HepG2 (cell line): ENCODE measurements around the gene CCDC77. TPM values are rescaled to one million over a fixed set of nuclear protein-coding genes. Genes with fewer than 3 reads are reported as not detected.

Experiments
- ETS1 ChIP-seq: sonication (generic); formaldehyde crosslinking; IDR thresholded peaks from 2 replicates; pipeline ENCODE4 v1.4.0; 2020; ENCODE audit warnings: missing genetic modification reagents
- ETV6 ChIP-seq: sonication (generic); formaldehyde crosslinking; conservative IDR thresholded peaks from 2 replicates; pipeline ENCODE4 v1.4.0; 2020; ENCODE audit warnings: missing genetic modification reagents
- GATAD2A ChIP-seq: IDR thresholded peaks from 2 replicates; pipeline ENCODE4 v1.6.1; 2016
- KAT2B ChIP-seq: fragments of 150-350 bp; IDR thresholded peaks from 2 replicates; pipeline ENCODE4 v1.6.1; 2014; ENCODE audit warnings: low read depth, low read length, borderline replicate concordance
- MTA1 ChIP-seq: sonication (generic); formaldehyde crosslinking; IDR thresholded peaks from 2 replicates; pipeline ENCODE4 v1.4.0; 2020; ENCODE audit warnings: missing genetic modification reagents, mild to moderate bottlenecking, borderline replicate concordance
- PREB ChIP-seq: sonication (generic); formaldehyde crosslinking; IDR thresholded peaks from 2 replicates; pipeline ENCODE4 v1.4.0; 2020; ENCODE audit warnings: missing genetic modification reagents
- SIX4 ChIP-seq: sonication (generic); formaldehyde crosslinking; IDR thresholded peaks from 2 replicates; pipeline ENCODE4 v1.4.0; 2020; ENCODE audit warnings: missing genetic modification reagents
- TEAD3 ChIP-seq: optimal IDR thresholded peaks from 2 replicates; pipeline ENCODE3; 2016; ENCODE audit warnings: borderline replicate concordance
- TP53 ChIP-seq: sonication (generic); formaldehyde crosslinking; conservative IDR thresholded peaks from 2 replicates; pipeline ENCODE4 v1.4.0; 2020; ENCODE audit warnings: missing genetic modification reagents
- U2AF2 ChIP-seq: fragments of 200-400 bp; formaldehyde crosslinking; IDR thresholded peaks from 2 replicates; pipeline ENCODE4 v1.6.1; 2017; ENCODE audit warnings: low read depth, mild to moderate bottlenecking, low read length
- ZBTB21 ChIP-seq: sonication (generic); formaldehyde crosslinking; IDR thresholded peaks from 2 replicates; pipeline ENCODE4 v1.4.0; 2020; ENCODE audit warnings: missing genetic modification reagents
- ZFP36L2 ChIP-seq: sonication (generic); formaldehyde crosslinking; IDR thresholded peaks from 2 replicates; pipeline ENCODE4 v1.4.0; 2020; ENCODE audit warnings: missing genetic modification reagents
- ZNF17 ChIP-seq: sonication (generic); formaldehyde crosslinking; IDR thresholded peaks from 2 replicates; pipeline ENCODE4 v1.5.0; 2020; ENCODE audit warnings: mild to moderate bottlenecking, missing genetic modification reagents
- ZNF296 ChIP-seq: sonication (generic); formaldehyde crosslinking; conservative IDR thresholded peaks from 2 replicates; pipeline ENCODE4 v1.5.0; 2020; ENCODE audit warnings: mild to moderate bottlenecking, missing genetic modification reagents
- ZNF543 ChIP-seq: sonication (generic); formaldehyde crosslinking; IDR thresholded peaks from 2 replicates; pipeline ENCODE4 v1.4.0; 2020; ENCODE audit warnings: mild to moderate bottlenecking, missing genetic modification reagents
- ZNF546 ChIP-seq: sonication (generic); formaldehyde crosslinking; conservative IDR thresholded peaks from 2 replicates; pipeline ENCODE4 v1.8.1; 2023; ENCODE audit warnings: mild to moderate bottlenecking, missing genetic modification reagents
- ZNF574 ChIP-seq: sonication (generic); formaldehyde crosslinking; IDR thresholded peaks from 2 replicates; pipeline ENCODE4 v1.4.0; 2020; ENCODE audit warnings: missing genetic modification reagents
- ZNF639 ChIP-seq: conservative IDR thresholded peaks from 2 replicates; pipeline ENCODE4 v1.6.1; 2018; ENCODE audit warnings: missing genetic modification reagents
- ZNF687 ChIP-seq: sonication (generic); formaldehyde crosslinking; IDR thresholded peaks from 2 replicates; pipeline ENCODE4 v1.5.1; 2020; ENCODE audit warnings: mild to moderate bottlenecking, missing genetic modification reagents, moderate library complexity
- ZNF737 ChIP-seq: sonication (generic); formaldehyde crosslinking; IDR thresholded peaks from 2 replicates; pipeline ENCODE4 v1.5.0; 2020; ENCODE audit warnings: missing genetic modification reagents, mild to moderate bottlenecking, borderline replicate concordance
- polyA plus RNA-seq, 8 experiments: library from polyadenylated mRNA; depleted of rRNA in 3 of 8; stranded (reverse) in 7 of 8; unstranded in 1 of 8; fragments of >200 nt; fragmentation: Illumina TruSeq in 4 of 8; extraction: Trizol in 4 of 8; gene quantifications; 2 replicates each; pipeline versions ENCODE4 v1.2.1 to v1.2.3, GENCODE V29; 2011 to 2016; ENCODE audit warnings: low read depth in 4 of 8, missing spikeins in 1 of 8, mixed read lengths in 1 of 8; ENCODE audit not compliant: insufficient read depth in 1 of 8
- total RNA-seq, 5 experiments: library from RNA; depleted of rRNA; stranded (reverse); fragments of >200 nt; fragmentation: Illumina TruSeq; extraction: Trizol; gene quantifications; 2 replicates each; pipeline ENCODE4 v1.2.3, GENCODE V29; 2016; ENCODE audit warnings: low read depth in 1 of 5

The CCDC77 gene
- total and polyA plus RNA-seq, 2 of the 13 experiments (the other 11 are each of a cell fraction or from before 2014, with no cell fraction given): 6.4 to 16.4 TPM

GRCh38 chr12:401235-402028 is at the start of gene CCDC77 (continued):
- TF ChIP-seq ZNF574: peak; percentile 78
- TF ChIP-seq ZNF543 (CRISPR knock-in tag): no peak
- TF ChIP-seq ZNF639 (CRISPR knock-in tag): peak; percentile 29; the same call in 1 of the 2 replicates
- no peak for TF ChIP-seq TP53 (CRISPR knock-in tag)
- no peak for TF ChIP-seq MTA1 (CRISPR knock-in tag)
- TF ChIP-seq TEAD3 (CRISPR knock-in tag): peak; percentile 52
- no peak for TF ChIP-seq ZNF546 (CRISPR knock-in tag)
- TF ChIP-seq ZNF296 (CRISPR knock-in tag): no peak
- no peak for TF ChIP-seq ZFP36L2 (CRISPR knock-in tag)
- no peak for TF ChIP-seq KAT2B
- TF ChIP-seq ZNF737: no peak
- no peak for TF ChIP-seq U2AF2
- TF ChIP-seq ETS1 (CRISPR knock-in tag): no peak
- no peak for TF ChIP-seq ETV6 (CRISPR knock-in tag)
- TF ChIP-seq GATAD2A (CRISPR knock-in tag): peak; percentile 30; the same call in 1 of the 2 replicates
- no peak for TF ChIP-seq SIX4
- TF ChIP-seq PREB: no peak
- no peak for TF ChIP-seq ZBTB21 (CRISPR knock-in tag)
- TF ChIP-seq ZNF687 (CRISPR knock-in tag): peak; percentile 69
- no peak for TF ChIP-seq ZNF17
